GM19438 (cell line): ENCODE measurements around the gene PTPRM.
"Not testable (repeated sequence)": the region's sequence is repeated elsewhere in the genome, so short reads cannot be mapped to it uniquely, and the experiment has no call there.

Source experiments
- ATAC-seq: cut with Tn5 transposase; IDR thresholded peaks from one replicate; pipeline ENCODE4 v1.9.1; 2021; ENCODE audit warnings: low read depth; ENCODE audit not compliant: unreplicated experiment

PTPRM gene

DNA sequence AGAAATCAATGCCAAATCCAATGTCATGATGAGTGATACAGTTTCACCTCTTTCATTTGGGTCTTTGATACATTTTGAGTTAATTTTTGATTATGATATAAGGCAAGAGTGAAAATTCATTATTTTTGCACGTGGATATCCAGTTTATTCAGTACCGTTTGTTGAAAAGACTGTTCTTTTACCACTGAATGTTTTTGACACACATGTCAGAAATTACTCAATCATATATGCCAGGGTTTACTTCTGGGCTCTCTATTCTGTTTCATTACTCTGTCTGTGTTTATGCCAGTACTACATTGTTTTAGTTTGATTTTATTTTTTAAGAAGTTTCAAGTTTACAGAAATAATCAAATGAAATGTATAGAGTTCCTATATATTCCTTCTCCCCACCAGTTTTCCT lies 154.4 kb downstream of the PTPRM start:
- no peak for ATAC-seq

DNA sequence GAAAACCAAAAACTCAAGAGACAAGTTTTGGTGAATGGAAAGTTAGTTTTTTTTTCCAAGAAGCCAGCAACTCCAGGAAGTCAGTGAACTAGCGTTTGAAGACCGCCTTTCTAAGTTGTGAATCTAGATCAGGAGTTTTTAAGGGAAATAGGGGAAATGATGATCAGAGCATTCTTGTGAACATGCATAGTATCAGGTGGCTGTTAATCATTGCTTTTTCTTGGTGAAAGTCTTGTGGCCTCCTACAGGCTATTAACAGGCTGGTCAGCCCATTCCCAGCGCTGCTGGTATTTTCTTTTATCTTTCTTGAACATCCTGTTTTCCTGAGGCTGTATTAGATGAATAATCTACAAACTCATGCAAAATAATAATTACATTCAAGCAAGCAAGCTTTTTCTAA lies 155.8 kb downstream of the PTPRM start:
- ATAC-seq, result no peak

- ATAC-seq, result no peak
Measured at GRCh38 chr18:7723558-7723957, 156.4 kb downstream of the PTPRM start.

GRCh38 chr18:7725473-7725872 lies 158.4 kb downstream of the PTPRM start:
- ATAC-seq, result no peak

GRCh38 chr18:7725897-7726296 lies 158.8 kb downstream of the PTPRM start:
- no peak for ATAC-seq

DNA sequence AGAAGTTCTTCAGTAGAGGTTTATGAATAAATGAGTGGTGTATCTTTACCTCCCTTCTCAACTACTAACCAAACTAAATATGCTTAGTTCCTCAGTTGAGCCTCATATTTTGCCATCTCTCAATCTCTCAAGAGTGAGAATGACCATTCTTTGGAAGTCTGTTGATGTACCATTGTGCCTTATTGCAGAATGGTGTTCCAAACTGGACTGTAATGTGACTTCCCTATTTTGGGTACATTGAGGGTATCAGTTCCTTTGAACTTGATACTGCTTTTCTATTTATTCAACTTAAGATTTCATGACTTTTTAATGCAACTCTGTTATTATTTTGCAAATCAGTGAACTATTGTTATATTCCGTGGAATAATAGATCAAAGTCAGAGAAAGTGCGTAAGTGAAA lies 159.4 kb downstream of the PTPRM start:
- no peak for ATAC-seq

DNA sequence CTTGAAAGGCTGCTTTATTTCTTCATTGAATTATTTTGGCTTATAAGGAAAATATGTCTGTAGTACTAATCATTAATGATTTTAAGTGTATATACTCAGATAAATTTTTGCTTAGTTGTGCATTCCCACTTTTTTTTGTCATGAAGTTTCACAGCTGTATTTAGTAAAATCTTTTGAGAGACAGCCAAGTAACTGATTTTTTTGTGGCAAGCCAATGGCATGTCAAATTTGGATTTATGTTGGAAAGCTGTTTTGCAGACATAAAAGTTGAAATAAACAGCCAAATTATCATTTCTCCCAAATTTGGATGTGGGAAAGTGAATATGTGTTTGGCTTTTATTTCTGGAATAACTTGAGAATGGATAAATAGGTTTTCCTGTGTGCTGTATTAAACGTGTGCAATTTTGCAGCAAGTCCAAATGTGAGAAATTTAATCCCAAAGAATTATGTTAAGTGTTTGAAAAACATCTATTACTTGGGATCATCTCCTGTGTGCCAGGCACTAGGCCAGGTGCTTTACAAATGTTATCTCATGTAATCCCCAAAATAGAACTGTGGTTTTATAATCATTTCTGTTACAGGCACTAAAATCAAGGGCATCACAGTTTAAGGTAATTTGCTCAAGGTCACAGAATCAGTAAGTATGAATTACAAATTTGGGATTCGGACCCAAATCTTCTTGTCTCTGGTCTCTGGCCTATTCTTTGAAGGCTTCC lies 160.4 kb downstream of the PTPRM start:
- no peak for ATAC-seq

GRCh38 chr18:7728297-7728696 lies 161.2 kb downstream of the PTPRM start:
- no peak for ATAC-seq

GRCh38 chr18:7729868-7730267 lies 162.8 kb downstream of the PTPRM start:
- ATAC-seq, result no peak

- no peak for ATAC-seq
Measured at GRCh38 chr18:7730682-7731081, 163.6 kb downstream of the PTPRM start.

DNA sequence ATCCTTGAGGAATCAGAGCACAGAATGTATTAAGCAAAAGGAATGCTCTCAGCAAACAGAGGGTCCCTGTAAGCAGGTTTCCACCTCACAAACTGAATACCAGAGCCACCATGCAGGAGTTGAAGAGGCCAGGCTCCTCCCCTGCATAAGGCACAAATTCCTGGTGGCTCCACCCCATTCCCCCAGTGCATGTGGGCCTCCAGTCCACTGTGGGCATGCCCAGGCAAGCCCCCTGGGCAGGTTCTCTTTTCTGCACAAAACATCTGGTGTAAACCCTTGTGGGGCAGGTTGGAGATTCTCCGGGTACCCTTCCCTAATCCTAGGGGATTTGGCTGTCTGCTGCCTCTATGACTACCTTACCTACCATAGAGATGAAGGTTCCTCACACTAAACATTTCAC lies 166.5 kb downstream of the PTPRM start:
- no peak for ATAC-seq

GRCh38 chr18:7735196-7735595 lies 168.1 kb downstream of the PTPRM start:
- ATAC-seq, result no peak

DNA sequence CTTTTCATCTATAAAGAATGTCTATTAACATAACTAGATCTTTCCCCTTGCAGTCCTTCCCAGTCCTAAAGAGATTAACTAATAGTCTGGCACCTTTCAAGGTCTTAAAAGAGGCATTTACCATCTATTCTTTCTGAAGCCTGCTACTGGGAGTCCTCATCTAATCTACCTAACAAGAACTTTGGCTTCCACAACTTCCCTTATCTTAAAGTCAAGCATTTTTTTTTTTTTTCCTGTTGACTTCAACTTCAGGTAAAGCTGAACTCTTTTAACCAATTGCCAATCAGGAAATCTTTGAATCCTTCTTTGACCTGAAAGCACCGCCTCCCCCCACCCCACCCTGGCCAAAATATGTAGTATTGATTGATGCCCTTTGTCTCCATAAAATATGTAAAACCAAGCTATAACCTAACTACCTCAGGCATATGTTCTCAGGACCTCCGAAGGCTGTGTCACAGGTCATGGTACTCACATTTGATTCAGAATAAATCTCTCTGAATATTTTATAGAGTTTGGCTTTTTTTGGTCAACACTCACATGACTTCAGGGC lies 168.6 kb downstream of the PTPRM start:
- no peak for ATAC-seq

DNA sequence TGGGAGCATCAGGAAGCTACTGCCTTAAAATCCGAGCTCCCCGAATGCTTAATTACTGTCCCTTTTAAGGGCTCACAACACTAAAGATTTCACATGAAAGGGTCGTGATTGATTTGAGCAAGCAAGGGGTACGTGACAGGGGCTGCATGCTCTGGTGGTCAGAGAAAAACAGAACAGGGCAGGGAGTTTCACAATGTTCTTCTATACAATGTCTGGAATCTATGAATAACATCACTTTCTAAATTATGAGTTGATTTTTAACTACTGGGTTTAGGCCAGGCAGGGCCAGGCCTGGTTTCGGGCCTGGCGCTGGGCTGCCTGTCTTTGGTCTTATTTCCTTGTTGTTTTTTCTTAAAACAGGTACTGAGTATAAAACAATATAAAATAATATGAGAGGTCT lies 169.4 kb downstream of the PTPRM start:
- ATAC-seq, result not testable (repeated sequence)

DNA sequence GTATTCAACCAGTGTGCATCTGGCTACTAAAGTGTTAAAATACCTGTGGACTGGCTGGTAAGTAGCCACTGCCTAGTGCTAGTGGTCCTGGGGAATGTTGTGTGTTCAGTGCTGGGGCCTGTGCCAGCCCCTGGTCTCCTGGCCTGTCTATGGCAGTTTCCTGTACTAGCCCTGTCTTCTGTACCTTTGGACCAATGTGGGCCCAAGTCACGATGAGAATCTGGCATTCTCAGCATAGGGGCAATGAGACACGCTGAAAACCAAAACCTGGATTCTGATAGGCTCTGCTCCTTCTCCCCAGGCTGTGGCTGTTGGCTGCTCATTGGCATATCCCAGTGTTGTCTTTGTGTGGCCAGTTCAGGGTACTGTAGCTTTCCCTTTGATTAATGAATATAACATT lies 170.4 kb downstream of the PTPRM start:
- ATAC-seq, result no peak

DNA sequence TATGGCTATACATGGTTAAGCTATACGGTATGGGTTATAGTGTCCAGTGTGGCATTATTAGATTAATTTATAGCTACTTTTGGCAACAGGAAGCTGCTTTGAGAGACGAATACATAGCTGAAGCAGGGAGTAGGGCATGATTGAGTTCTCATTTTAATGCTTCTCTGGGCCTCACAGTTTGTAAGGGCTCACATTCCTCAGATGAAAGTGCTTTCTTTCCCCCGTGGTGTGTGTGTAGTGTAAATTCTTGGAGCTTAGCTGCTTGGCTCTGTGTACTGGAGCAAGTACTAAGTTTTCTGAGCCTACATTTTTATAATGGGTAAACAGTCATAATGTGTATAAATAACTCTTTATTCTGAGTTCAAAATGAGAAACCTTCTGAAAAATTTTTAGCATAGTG lies 173.7 kb downstream of the PTPRM start:
- no peak for ATAC-seq

GRCh38 chr18:7741640-7742039 lies 174.5 kb downstream of the PTPRM start:
- ATAC-seq, result no peak

- ATAC-seq, result no peak
Measured at GRCh38 chr18:7742224-7742623, 175.1 kb downstream of the PTPRM start.

- ATAC-seq, result no peak
Measured at GRCh38 chr18:7743256-7743655, 176.1 kb downstream of the PTPRM start.

GRCh38 chr18:7746106-7746505 lies 179.0 kb downstream of the PTPRM start:
- no peak for ATAC-seq

DNA sequence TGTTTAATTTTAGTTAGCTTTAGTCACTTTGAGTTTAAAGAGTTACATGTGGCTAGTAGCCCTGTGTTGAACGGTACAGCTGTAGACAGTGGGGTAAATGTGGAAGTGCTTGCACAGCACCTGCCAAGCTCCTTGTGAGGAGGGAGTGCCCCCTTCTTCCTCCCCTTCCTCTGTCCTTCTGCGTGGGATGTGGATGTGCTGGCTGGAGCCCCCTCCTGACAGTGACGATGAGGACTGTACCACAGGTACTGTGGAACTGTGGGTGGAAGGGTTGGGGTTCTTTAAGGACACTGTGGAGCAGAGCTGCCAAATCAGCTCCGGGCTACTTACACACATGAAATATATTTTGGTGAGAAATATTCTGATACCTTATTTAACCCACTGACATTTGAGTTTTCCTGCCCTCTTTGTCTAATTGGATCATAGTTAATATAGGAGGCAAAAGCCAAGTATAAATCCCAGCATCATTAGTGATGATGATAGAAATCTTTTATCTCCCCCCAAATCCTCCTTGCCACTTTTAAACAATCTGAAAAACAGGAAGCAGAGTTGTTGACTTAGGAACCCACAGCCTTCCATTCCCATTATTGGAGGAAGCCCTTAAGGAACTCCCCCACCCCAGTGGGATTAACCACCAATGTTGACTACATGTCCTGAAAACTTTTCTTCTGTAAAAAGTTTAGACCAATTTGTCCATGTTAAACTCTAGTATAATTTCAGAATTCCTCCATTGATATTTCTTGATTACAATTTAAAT lies 181.3 kb downstream of the PTPRM start:
- ATAC-seq, result no peak

DNA sequence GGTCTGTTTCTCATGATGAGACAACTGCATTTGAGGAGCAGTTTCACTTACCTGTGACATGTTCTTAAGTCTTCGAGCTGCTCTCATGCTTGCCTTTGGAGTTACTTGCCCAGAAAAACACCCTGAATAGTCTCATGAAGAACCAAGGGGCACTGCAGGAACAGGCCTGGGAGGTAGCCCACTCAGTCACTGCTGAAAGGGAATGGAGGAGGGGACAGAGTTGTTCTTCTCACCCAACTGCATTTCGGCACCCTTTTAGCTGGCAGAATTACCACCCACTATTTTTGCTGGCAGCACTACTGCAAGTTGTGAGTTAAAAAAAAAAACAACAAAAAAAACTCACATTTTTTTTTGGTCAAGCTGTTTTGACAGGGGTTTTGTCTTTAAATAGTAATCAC lies 181.9 kb downstream of the PTPRM start:
- ATAC-seq, result no peak
